ENCODE measurements around the gene STAT6.

The STAT6 gene

GRCh38 chr12:57143454-57143853 is 32.3 kb upstream of the STAT6 start:
- DNase-seq (ENCODE audit: low read depth), result no peak
- H3K4me3 ChIP-seq (ENCODE audit: low read length), result no peak overlapping the region
- TF ChIP-seq CTCF (conservative IDR thresholded peaks at IDR 0.05; ENCODE audit: low read length), result no peak

- H3K4me3 ChIP-seq (ENCODE audit: low read length), result no peak overlapping the region
- no peak for DNase-seq (ENCODE audit: low read depth)
- no peak for TF ChIP-seq CTCF (conservative IDR thresholded peaks at IDR 0.05; ENCODE audit: low read length)
These were observed 31.6 kb upstream of the STAT6 start for GRCh38 chr12:57142727-57143126.

- no peak for TF ChIP-seq CTCF (conservative IDR thresholded peaks at IDR 0.05; ENCODE audit: low read length)
- DNase-seq (ENCODE audit: low read depth), result no peak
- H3K4me3 ChIP-seq (ENCODE audit: low read length), result no peak overlapping the region
These were observed 31.0 kb upstream of the STAT6 start for GRCh38 chr12:57142121-57142520.

- no peak for DNase-seq (ENCODE audit: low read depth)
- no peak overlapping the region for H3K4me3 ChIP-seq (ENCODE audit: low read length)
- TF ChIP-seq CTCF (conservative IDR thresholded peaks at IDR 0.05; ENCODE audit: low read length), result no peak
These were observed 30.1 kb upstream of the STAT6 start for GRCh38 chr12:57141249-57141648.

GRCh38 chr12:57139796-57140649 is 28.9 kb upstream of the STAT6 start:
- no peak overlapping the region for H3K4me3 ChIP-seq (ENCODE audit: low read length)
- TF ChIP-seq CTCF (conservative IDR thresholded peaks at IDR 0.05; ENCODE audit: low read length), result no peak
- DNase-seq (ENCODE audit: low read depth), result no peak

GRCh38 chr12:57138526-57139272 is 27.5 kb upstream of the STAT6 start:
- H3K4me3 ChIP-seq (ENCODE audit: low read length), result no peak overlapping the region; the same call in 1 of the 2 replicates
- DNase-seq (ENCODE audit: low read depth), result peak; percentile 76

More at GRCh38 chr12:57138526-57139272, 27.5 kb upstream of the STAT6 start:
- TF ChIP-seq CTCF (conservative IDR thresholded peaks at IDR 0.05; ENCODE audit: low read length), result no peak
